B cell (primary cell): Measurements from ENCODE around the gene EPHB3. TPM values are rescaled to one million over a fixed set of nuclear protein-coding genes. Genes with fewer than 3 reads are reported as not detected.
A peak's percentile ranks its signal among the peaks of the same experiment; 100 is the strongest.

Source experiments
- ATAC-seq: fragments of 200-7000 bp; cut with Tn5 transposase; one replicate; pipeline ENCODE4 v1.10.0; 2021; ENCODE audit warnings: low read depth, mild to moderate bottlenecking, moderate number of reproducible peaks, moderate library complexity
- CTCF ChIA-PET: fragments of 350-600 bp; sonication (Branson Sonifier 250); formaldehyde crosslinking; loops from one replicate; lab custom pipeline; 2021; ENCODE audit warnings: antibody characterized with exemption, inconsistent platforms; lab: Charles Lee
- POLR2A ChIA-PET: fragments of 350-600 bp; sonication (Branson Sonifier 250); formaldehyde crosslinking; loops from one replicate; lab custom pipeline; 2021; ENCODE audit warnings: antibody characterized with exemption; lab: Charles Lee
- DNase-seq: peaks from one replicate; pipeline ENCODE4 v3.0.0; 2013
- H2AFZ ChIP-seq: 2 replicates; pipeline ENCODE4 v1.6.1; 2012; ENCODE audit warnings: mild to moderate bottlenecking, low read depth, low read length; ENCODE audit not compliant: insufficient read depth, poor library complexity, severe bottlenecking
- H3K27ac ChIP-seq, 2 donors: 1 replicate in 1 of 2; 2 replicates in 1 of 2; pipeline ENCODE4 v1.5.1; 2012 to 2013; ENCODE audit warnings: low read length in 2 of 2, mild to moderate bottlenecking in 2 of 2, moderate library complexity in 1 of 2
- H3K27me3 ChIP-seq, 4 experiments: fragments of 200-600 bp in 1 of 4; sonication (generic) in 1 of 4; replicated peaks in 1 of 4; 1 replicate in 2 of 4; 2 replicates in 2 of 4; pipeline versions ENCODE4 v1.6.1 to v1.7.0; 2013 to 2016; ENCODE audit warnings: low read length in 3 of 4, mild to moderate bottlenecking in 2 of 4, mixed read lengths in 1 of 4, moderate library complexity in 1 of 4; ENCODE audit not compliant: insufficient read depth in 4 of 4, control insufficient read depth in 3 of 4; ENCODE audit errors: control extremely low read depth in 1 of 4
- H3K36me3 ChIP-seq, 2 experiments: replicated peaks in 1 of 2; 1 replicate in 1 of 2; 2 replicates in 1 of 2; pipeline versions ENCODE4 v1.6.1 to v1.7.1; 2013; ENCODE audit warnings: low read length in 1 of 2; ENCODE audit not compliant: insufficient read depth in 2 of 2, control insufficient read depth in 1 of 2; ENCODE audit errors: control extremely low read depth in 1 of 2, extremely low read depth in 1 of 2
- H3K4me1 ChIP-seq, 2 donors: fragments of 200-600 bp in 1 of 2; sonication (generic) in 1 of 2; 1 replicate in 1 of 2; 2 replicates in 1 of 2; pipeline versions ENCODE4 v1.5.1 to v1.6.1; 2013 to 2017; ENCODE audit warnings: low read length in 2 of 2; ENCODE audit not compliant: control insufficient read depth in 2 of 2, insufficient read depth in 2 of 2
- H3K4me2 ChIP-seq: replicated peaks from 2 replicates; pipeline ENCODE3; 2012; ENCODE audit warnings: mild to moderate bottlenecking, low read depth, low read length; ENCODE audit not compliant: poor library complexity, severe bottlenecking
- H3K4me3 ChIP-seq, 5 experiments: fragments of 200-600 bp in 1 of 5; sonication (generic) in 1 of 5; 1 replicate in 3 of 5; 2 replicates in 2 of 5; pipeline versions ENCODE4 v1.5.1 to v1.7.0; 2011 to 2016; ENCODE audit warnings: low read length in 4 of 5, mild to moderate bottlenecking in 4 of 5, low read depth in 2 of 5, control low read depth in 1 of 5, moderate library complexity in 1 of 5; ENCODE audit not compliant: insufficient read depth in 1 of 5; ENCODE audit errors: control extremely low read depth in 1 of 5, extremely low read depth in 1 of 5
- H3K79me2 ChIP-seq: fragments of 200-600 bp; sonication (generic); one replicate; pipeline ENCODE4 v1.6.0; 2016; ENCODE audit warnings: low read length; ENCODE audit not compliant: control insufficient read depth, insufficient read depth
- H3K9ac ChIP-seq: fragments of 200-600 bp; sonication (generic); 2 replicates; pipeline ENCODE4 v1.6.1; 2017; ENCODE audit warnings: mild to moderate bottlenecking, low read length, moderate library complexity
- H3K9me3 ChIP-seq, 3 donors: one replicate each; pipeline versions ENCODE4 v1.6.1 to v1.7.1; 2013; ENCODE audit warnings: low read length in 2 of 3; ENCODE audit not compliant: control insufficient read depth in 2 of 3, insufficient read depth in 1 of 3; ENCODE audit errors: control extremely low read depth in 1 of 3
- H4K20me1 ChIP-seq: 2 replicates; pipeline ENCODE4 v1.6.0; 2012; ENCODE audit warnings: mild to moderate bottlenecking, low read length; ENCODE audit not compliant: insufficient read depth, control insufficient read depth, poor library complexity, severe bottlenecking
- H3K27ac Mint-ChIP-seq: one replicate; pipeline ENCODE4 v1.8.0; 2021; ENCODE audit warnings: mixed read lengths
- H3K27me3 Mint-ChIP-seq: one replicate; pipeline ENCODE4 v1.8.0; 2021; ENCODE audit warnings: mixed read lengths
- H3K4me1 Mint-ChIP-seq: one replicate; pipeline ENCODE4 v1.8.0; 2021; ENCODE audit warnings: mixed read lengths
- H3K4me3 Mint-ChIP-seq: one replicate; pipeline ENCODE4 v1.8.0; 2021; ENCODE audit warnings: mixed read lengths
- H3K9me3 Mint-ChIP-seq: one replicate; pipeline ENCODE4 v1.8.0; 2022; ENCODE audit warnings: mixed read lengths; ENCODE audit not compliant: insufficient read depth
- EZH2 ChIP-seq: IDR thresholded peaks from 2 replicates; pipeline ENCODE4 v1.6.1; 2012; ENCODE audit warnings: borderline replicate concordance, low read depth, mild to moderate bottlenecking, moderate library complexity, low read length; ENCODE audit not compliant: insufficient read depth, poor library complexity, severe bottlenecking
- WGBS: methylation state at CpG from one replicate; pipeline ENCODE4 v1.1.5; 2013; ENCODE audit warnings: missing lambda C conversion rate; ENCODE audit not compliant: insufficient coverage; 5-methylcytosine and 5-hydroxymethylcytosine counted together
- intact Hi-C: fragments of 100-400 bp; cut with micrococcal nuclease; formaldehyde crosslinking; loops from one replicate; pipeline ENCODE4 v1.10.0; 2022
- polyA plus RNA-seq: library from polyadenylated mRNA; depleted of rRNA; stranded (reverse); fragments of >200 nt; gene quantifications from 2 replicates; pipeline ENCODE4 v1.2.3, GENCODE V29; 2012
- total RNA-seq, 2 donors: library from RNA; stranded (reverse); fragments of 120-200 nt in 1 of 2; gene quantifications; 1 replicate in 1 of 2; 2 replicates in 1 of 2; pipeline versions ENCODE4 v1.2.3 to v1.2.4, GENCODE V29; 2013 to 2022
- TF ChIP-seq, protein P1 (sequence below): fragments of 200-600 bp; IDR thresholded peaks from one replicate; pipeline ENCODE4 v1.8.0; 2022; ENCODE audit warnings: antibody characterized with exemption, mild to moderate bottlenecking

EPHB3 gene
- total and polyA plus RNA-seq, 2 donors (not counting 1 experiment from before 2014, with no cell fraction given), result 0.06 to 0.07 TPM

DNA sequence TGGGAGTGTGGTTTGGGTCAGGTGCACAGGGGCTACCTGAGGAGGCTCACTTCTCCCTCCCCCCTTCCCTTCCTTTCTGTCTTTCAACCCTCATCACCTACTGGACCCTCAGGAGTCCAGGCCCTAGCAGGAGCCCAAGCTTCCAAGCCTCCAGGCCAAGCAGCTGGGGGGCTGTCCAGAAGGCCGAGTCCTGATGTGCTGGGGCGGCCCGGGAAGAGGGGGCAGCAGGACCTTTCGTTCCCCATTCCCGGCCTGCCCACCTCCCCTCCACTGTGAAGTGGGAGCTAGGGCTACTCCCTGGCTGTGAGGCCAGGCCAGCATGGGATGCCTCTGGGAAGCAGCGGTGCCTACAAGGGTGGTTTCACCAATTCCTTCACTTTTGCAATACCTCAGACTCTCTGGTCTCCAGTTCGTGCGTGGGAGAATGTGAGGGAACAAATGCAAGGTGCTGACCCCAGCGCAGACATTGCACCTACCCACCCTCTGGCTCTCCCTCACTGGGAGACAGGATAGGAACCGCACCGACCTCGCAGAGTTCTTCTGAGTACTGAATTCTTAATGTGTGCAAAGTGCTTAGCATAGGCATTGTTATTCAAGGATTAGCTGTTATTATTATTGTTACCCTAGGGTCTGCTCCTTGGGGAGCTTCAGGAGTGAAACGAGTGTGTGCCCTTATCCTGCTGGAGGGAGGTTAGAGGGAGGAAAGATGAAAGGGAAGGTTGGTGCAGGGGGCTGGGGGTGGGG is 2.5 kb downstream of the EPHB3 start:
- Histone ChIP-seq H3K27me3 (peaks cover 0 to 43% (median 16%) of the 10 kb centered on the region in 4 experiments), H3K4me1 (peaks cover 29% of the 10 kb centered on the region in 2 donors), H3K36me3 (no peaks in the 10 kb centered on the region), H3K27ac (no peak overlapping the region), H3K9me3 (peaks cover 0 to 3% (median 0%) of the 10 kb centered on the region in 3 donors), H3K4me3 (no peak overlapping the region), H2AFZ (no peak overlapping the region), H3K9ac (no peak overlapping the region), H4K20me1 (no peaks in the 10 kb centered on the region), H3K4me2 (no peak overlapping the region), H3K79me2 (no peaks in the 10 kb centered on the region)
- Mint-ChIP-seq H3K4me3 (peak overlapping the region; percentile 20), H3K27me3 (peaks cover 25% of the 10 kb centered on the region), H3K27ac (no peak overlapping the region), H3K4me1 (peaks cover 19% of the 10 kb centered on the region), H3K9me3 (no peaks in the 10 kb centered on the region)
- ChIA-PET POLR2A (interaction anchor here (0.6 kb wide), 1 partner anchor 238 kb away, joined by 4 read pairs; no protein-coding TSS in a partner anchor), CTCF (interaction anchor here (0.6 to 0.8 kb wide), 2 partner anchors 13 to 163 kb away, joined by 3 to 4 read pairs; no protein-coding TSS in a partner anchor)
- DNase-seq (no peak), ATAC-seq (no peak)
- intact Hi-C loops, result no loop called here
- 93% methylated on average over 7 of the region's 13 CpGs for WGBS
- TF ChIP-seq, protein P1, sequence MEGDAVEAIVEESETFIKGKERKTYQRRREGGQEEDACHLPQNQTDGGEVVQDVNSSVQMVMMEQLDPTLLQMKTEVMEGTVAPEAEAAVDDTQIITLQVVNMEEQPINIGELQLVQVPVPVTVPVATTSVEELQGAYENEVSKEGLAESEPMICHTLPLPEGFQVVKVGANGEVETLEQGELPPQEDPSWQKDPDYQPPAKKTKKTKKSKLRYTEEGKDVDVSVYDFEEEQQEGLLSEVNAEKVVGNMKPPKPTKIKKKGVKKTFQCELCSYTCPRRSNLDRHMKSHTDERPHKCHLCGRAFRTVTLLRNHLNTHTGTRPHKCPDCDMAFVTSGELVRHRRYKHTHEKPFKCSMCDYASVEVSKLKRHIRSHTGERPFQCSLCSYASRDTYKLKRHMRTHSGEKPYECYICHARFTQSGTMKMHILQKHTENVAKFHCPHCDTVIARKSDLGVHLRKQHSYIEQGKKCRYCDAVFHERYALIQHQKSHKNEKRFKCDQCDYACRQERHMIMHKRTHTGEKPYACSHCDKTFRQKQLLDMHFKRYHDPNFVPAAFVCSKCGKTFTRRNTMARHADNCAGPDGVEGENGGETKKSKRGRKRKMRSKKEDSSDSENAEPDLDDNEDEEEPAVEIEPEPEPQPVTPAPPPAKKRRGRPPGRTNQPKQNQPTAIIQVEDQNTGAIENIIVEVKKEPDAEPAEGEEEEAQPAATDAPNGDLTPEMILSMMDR, result no peak
- no peak for TF ChIP-seq EZH2
